Stimulated activated memory B cell treated with anti-CD40 and anti-IgM and Interleukin-4, amounts not matched to agents 10 μg/mL and 1 μg/mL and 100 μg/mL, for 72 hours (primary cell): Measurements from ENCODE around the gene KIAA1614.

Experiments used
- ATAC-seq: fragments of 150-1000 bp; cut with Tn5 transposase; 2 replicates; pipeline ENCODE4 v1.10.0; 2021
- H3K27ac Mint-ChIP-seq: one replicate; pipeline ENCODE4 v1.8.0; 2022; ENCODE audit warnings: mild to moderate bottlenecking, mixed read lengths
- H3K27me3 Mint-ChIP-seq: one replicate; pipeline ENCODE4 v1.8.0; 2022; ENCODE audit warnings: mixed read lengths
- H3K36me3 Mint-ChIP-seq: one replicate; pipeline ENCODE4 v1.8.0; 2022; ENCODE audit warnings: mixed read lengths
- H3K4me1 Mint-ChIP-seq: one replicate; pipeline ENCODE4 v1.8.0; 2022; ENCODE audit warnings: mixed read lengths
- H3K4me3 Mint-ChIP-seq: one replicate; pipeline ENCODE4 v1.8.0; 2022; ENCODE audit warnings: mild to moderate bottlenecking, moderate library complexity, mixed read lengths
- H3K9me3 Mint-ChIP-seq: one replicate; pipeline ENCODE4 v1.8.0; 2022; ENCODE audit warnings: mixed read lengths

The KIAA1614 gene

DNA sequence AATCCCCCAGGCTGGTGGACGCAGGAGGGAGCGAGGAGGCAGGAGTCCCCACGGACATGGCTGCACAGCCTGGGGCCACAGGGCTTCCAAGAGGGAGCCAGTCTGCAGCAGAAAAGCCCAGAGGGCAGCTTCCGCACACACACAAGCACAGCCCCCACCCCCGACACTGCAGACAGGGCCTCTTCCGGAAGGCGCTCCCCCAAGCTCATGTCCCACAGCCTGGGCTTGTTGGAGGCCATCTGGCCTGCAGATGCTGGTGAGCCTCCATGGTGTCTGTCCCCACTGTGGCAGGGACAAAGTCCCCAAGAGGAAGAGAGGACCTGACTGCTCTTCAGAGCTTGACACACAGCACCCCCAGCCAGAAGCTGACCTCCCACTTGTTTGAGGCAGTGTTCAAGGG lies 13.4 kb upstream of the KIAA1614 start:
- no peak for ATAC-seq
- Mint-ChIP-seq H3K4me1 (no peaks in the 10 kb centered on the region), H3K27ac (no peak overlapping the region), H3K4me3 (no peak overlapping the region), H3K27me3 (peaks cover 23% of the 10 kb centered on the region), H3K36me3 (peaks cover 6% of the 10 kb centered on the region), H3K9me3 (peaks cover 3% of the 10 kb centered on the region)

DNA sequence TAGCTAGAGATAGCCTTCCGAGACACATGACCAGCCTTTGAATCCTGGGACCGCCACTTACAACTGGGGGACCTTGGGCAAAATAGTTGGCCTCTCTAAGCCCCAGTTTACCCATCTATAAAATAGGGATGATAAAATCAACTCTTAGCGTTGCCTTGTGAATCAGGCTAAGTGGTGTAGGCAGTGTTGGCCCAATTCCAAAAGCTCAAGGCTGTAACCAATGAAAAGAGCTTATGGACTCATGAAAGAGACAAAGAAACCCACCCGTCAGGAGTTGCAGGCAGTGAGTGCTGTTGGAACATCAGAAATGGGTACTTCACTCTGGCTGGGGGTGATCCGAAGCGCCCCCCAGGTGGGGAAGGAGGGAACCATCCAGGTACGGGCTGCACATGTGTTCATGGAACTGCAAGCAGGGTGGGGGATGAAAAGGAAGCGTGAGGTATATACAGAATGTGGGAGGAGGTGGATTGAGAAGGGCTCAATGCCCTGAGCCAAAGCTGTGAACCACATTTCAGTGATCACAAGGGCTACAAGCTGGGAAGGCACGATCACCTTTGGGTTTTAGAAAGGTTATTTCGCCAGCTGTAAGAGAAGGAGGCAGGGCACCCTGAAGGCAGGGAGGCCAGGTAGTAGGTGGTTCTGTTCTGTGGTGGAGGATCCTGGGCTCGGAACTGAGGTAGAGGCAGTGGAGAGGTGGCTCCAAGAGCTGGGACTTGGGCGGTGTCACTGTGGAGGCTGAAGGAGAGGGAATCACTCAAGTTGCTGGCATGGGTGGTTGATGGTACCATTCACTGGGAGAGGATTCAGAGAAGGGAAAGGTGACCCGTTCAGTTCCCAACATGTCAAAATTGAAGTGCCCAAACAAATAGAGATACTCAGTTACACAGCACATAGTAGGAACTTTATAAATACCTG lies 11.4 kb upstream of the KIAA1614 start:
- H3K9me3 Mint-ChIP-seq = peaks cover 6% of the 10 kb centered on the region
- H3K4me3 Mint-ChIP-seq = no peak overlapping the region
- H3K27ac Mint-ChIP-seq = no peak overlapping the region
- H3K36me3 Mint-ChIP-seq = peaks cover 6% of the 10 kb centered on the region
- no peak for ATAC-seq
- H3K27me3 Mint-ChIP-seq = peaks cover 24% of the 10 kb centered on the region
- H3K4me1 Mint-ChIP-seq = no peaks in the 10 kb centered on the region

DNA sequence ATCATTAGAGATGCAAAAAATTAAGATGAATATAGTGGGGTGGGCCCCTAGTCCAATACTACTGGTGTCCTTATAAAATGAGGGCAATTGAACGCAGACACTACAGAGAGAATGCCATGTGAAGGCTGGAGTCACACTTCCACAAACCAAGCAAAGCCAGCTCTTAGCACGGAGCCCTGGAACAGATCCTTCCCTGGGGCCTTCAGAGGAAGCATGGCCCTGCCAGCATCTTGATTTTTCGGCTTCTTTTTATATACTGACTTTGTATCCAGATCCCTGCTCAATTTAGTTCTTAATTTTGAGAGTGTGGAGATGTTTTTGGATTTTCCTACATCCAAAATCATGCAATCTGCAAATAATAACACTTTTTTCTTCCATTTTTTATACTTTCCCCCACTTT lies 10.2 kb upstream of the KIAA1614 start:
- Mint-ChIP-seq H3K4me1 (no peaks in the 10 kb centered on the region), H3K4me3 (no peak overlapping the region), H3K27ac (no peak overlapping the region), H3K36me3 (peaks cover 6% of the 10 kb centered on the region), H3K27me3 (peaks cover 36% of the 10 kb centered on the region), H3K9me3 (peaks cover 3% of the 10 kb centered on the region)
- ATAC-seq = no peak

DNA sequence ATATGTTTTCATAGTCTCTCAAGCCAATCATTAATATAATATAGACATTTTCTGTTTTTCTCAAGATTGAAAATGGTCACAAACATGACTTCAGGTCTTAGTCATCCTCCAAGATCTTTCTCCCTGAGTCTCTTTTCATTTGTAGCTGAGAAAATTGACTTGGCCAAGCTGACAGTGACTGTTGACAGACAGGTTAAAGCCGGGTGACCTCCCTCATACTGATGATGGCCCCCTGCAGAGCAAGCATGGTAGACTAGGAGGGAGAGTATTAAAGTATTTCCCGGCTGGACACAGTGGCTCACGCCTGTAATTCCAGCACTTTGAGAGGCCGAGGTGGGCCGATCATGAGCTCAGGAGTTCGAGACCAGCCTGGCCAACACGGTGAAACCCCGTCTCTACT lies 6.8 kb upstream of the KIAA1614 start:
- peaks cover 30% of the 10 kb centered on the region for H3K27me3 Mint-ChIP-seq
- no peak for ATAC-seq

DNA sequence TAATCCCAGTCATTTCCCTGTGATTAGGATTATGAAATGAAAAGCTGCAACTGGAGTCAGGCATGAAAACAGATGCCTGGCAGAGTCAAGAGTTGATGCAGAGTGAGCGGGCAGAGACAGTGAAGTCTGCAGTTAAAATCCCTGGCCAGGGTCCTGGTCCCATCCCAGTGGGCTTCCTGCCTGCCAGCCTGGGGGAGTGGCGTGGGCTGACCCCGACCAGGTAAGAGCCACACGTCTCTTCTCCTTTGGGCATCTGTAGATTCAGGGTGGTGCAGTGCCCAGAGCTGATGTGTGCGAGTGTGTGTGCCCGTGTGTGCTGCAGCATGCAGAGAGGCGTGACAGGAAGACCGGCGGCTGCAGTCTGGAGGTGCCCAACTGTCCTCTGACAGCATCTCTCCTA lies 6.2 kb upstream of the KIAA1614 start:
- no peak for ATAC-seq
- H3K27me3 Mint-ChIP-seq = peaks cover 30% of the 10 kb centered on the region
- peaks cover 6% of the 10 kb centered on the region for H3K36me3 Mint-ChIP-seq
- no peak overlapping the region for H3K27ac Mint-ChIP-seq
- H3K4me3 Mint-ChIP-seq = no peak overlapping the region
- peaks cover 7% of the 10 kb centered on the region for H3K4me1 Mint-ChIP-seq
- H3K9me3 Mint-ChIP-seq = peaks cover 3% of the 10 kb centered on the region

More for the DNA sequence above, 6.8 kb upstream of the KIAA1614 start:
- no peak overlapping the region for H3K4me3 Mint-ChIP-seq
- no peak overlapping the region for H3K27ac Mint-ChIP-seq
- H3K9me3 Mint-ChIP-seq = peaks cover 3% of the 10 kb centered on the region
- peaks cover 6% of the 10 kb centered on the region for H3K36me3 Mint-ChIP-seq
- peaks cover 7% of the 10 kb centered on the region for H3K4me1 Mint-ChIP-seq

DNA sequence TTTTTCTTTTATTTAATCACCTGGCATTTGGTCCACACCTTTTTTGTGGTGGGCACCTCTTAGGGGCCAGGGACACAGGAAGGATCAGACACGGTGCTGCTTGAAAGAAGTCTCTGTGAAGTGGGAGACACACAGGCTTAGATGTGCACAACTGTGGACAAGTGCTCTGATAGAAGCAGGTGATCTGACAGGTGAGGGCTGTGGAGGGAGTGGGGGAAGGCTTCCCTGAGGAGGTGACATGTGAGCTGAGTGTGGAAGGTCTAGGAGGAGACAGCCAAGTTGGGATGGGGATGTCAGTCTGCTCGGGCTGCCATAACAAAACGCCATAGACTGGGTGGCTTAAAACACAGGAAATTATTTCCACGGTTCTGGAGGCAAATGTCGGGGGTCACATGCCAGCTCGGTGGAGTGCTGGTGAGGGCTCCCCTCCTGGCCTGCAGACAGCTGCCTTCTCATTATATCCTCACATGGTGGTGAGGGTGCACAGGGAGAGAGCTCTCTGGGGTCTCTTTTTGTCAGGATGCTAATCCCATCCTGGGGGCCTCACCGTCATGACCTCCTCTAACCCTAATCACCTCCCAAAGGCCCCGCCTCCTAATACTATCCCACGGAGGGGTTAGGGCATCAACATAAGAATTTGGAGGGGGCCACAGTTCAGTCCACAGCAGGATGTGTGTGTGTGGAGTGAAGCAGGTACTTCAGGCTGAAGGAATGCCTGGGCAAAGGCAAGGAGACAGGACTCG lies 5.2 kb upstream of the KIAA1614 start:
- ATAC-seq = no peak
- Mint-ChIP-seq H3K4me3 (no peak overlapping the region), H3K36me3 (peaks cover 6% of the 10 kb centered on the region), H3K27ac (no peak overlapping the region), H3K4me1 (peaks cover 7% of the 10 kb centered on the region), H3K27me3 (peaks cover 32% of the 10 kb centered on the region), H3K9me3 (peaks cover 3% of the 10 kb centered on the region)

DNA sequence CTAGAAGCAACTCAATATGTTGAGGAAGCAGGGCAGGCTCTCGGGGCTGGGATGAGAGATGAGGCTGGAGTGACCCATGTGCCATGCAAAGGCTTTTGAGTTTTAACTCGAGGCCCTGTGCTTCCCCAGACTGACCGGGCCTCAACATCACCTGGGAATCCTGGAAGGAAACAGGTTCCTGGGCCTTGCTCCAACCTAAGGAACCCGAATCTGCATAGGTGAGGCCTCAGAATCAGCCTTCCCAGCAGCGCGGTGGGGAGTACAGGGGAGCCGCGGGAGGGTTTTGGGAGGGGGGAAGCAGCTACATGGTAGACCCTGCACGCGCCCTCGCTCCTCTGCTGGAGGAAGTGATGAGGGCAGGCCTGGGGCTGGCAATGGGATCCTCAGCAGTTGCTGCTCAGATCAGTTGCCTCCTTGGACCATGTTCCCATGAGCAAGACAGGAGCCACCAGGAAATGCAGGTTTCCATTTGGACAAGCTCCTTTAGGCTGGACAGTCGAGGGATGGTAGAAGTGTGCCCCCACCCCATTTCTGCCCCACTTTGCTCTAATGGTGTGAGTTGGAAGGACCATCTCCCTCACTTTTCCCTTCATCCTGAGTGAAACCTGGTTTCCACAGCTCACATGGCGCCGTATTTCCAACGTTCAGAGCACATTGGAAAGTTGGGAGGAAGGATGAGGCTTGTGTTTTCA lies 4.5 kb upstream of the KIAA1614 start:
- Mint-ChIP-seq H3K9me3 (peaks cover 3% of the 10 kb centered on the region), H3K27me3 (peaks cover 34% of the 10 kb centered on the region), H3K27ac (no peak overlapping the region), H3K4me3 (no peak overlapping the region), H3K4me1 (peaks cover 7% of the 10 kb centered on the region), H3K36me3 (peaks cover 6% of the 10 kb centered on the region)
- no peak for ATAC-seq

DNA sequence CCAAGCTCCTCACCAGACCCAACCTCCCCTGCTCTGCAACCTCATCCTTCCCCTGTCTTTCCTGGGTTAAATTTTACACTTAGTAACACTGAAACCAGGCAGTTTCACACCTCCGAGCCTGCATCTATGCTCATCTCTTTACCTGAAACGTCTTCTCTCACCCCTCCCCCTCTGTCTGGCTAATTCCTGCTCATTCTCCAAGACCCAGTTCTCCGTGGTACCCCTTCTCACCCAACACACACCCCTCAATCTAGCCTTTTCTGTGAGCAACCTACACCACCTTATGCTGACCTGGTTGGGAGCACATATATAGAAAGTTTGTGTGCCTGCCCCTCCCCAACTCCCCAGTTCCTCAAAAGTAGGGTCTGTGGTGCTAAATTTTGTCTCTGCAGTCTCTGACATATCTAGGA lies 3.7 kb upstream of the KIAA1614 start:
- no peak overlapping the region for H3K27ac Mint-ChIP-seq
- H3K36me3 Mint-ChIP-seq = peaks cover 6% of the 10 kb centered on the region
- ATAC-seq = no peak
- peaks cover 42% of the 10 kb centered on the region for H3K27me3 Mint-ChIP-seq
- no peak overlapping the region for H3K4me3 Mint-ChIP-seq
- H3K4me1 Mint-ChIP-seq = peaks cover 7% of the 10 kb centered on the region
- peaks cover 3% of the 10 kb centered on the region for H3K9me3 Mint-ChIP-seq

DNA sequence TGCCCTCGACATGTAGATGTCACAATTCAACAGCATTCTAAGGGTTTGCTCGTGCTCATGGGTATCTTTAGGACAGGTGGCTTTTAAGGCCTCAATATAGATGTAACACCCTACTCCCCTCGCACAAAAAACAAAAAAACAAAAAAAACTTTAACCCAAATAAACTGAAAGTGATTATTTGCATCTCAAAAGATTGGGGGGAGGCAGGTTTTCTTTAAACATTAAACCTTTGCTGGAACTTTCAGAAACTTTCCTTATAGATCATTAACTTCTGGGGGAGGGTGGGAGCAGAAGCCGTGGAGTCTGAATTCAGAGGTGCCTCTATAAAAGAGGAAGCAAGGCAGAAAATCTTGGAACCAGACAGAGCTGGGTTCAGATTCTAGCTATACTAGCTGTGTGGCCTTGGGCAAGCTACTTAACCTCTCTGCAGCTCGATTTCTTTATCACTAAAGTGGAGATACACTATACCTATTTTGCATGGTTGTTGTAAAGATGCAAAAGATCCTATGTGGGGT lies 3.2 kb upstream of the KIAA1614 start:
- Mint-ChIP-seq H3K9me3 (peaks cover 1% of the 10 kb centered on the region), H3K36me3 (peaks cover 3% of the 10 kb centered on the region), H3K27me3 (peaks cover 47% of the 10 kb centered on the region), H3K4me3 (no peak overlapping the region), H3K4me1 (peaks cover 7% of the 10 kb centered on the region), H3K27ac (no peak overlapping the region)
- ATAC-seq = no peak

DNA sequence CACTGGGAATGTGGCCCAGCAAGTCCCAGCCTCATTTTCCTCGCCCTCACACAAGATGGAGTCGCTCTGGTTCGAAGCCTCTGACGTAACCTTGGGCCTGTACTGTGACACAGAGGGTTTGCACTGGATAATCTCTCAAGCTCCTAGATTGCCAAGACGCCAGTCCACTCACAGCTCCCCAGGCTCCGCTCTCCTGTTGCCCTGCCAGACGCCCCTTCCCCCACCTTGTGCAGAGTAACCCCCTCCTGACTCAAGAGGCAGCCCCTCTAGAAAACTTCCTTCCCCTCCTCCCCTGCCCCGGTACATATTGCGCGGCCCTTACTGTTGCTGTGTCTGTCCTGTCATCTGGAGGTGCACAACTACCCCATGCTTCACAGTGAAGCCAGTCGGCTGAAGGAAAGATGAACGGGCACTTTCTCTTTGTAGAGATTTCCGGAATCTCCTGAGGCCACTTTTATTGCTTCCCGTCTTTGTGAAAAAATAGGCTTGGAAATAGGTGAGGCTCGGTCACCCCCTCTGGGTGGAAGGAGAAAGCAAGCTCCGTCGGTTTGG lies 981 bp upstream of the KIAA1614 start:
- H3K4me1 Mint-ChIP-seq = peaks cover 7% of the 10 kb centered on the region

DNA sequence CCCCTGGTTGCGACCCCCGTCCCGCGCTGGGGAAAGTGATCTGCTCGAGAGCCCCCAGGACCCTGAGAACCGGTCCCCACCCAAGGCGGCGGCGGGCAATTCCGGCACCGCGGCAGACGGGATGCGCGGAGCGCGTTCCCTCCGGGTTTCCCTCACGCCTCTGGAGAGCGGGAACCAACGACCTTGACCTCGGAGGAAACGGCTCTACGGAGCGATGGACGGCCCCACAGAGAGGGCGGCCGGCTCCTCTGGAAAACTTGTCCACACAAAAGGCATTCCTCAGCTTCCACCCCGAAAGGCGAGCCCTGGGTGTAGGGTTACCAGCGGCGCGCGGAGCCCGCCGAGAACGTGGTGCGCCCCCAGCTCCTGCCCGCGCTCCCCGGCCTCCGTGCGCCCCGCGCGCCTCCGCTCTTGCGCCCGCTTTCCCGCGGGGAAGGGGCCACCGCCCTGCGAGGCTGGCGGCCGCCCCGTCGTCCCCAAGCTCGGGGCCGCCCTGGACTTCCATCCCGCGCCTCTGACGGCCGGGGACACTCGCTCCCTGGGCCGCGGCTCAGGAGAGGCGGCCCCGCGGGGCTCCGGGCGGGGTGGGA lies 391 bp upstream of the KIAA1614 start:
- peak; percentile 3 for ATAC-seq
- Mint-ChIP-seq H3K27me3 (peaks cover 58% of the 10 kb centered on the region), H3K4me3 (peak overlapping the region; percentile 23), H3K9me3 (no peaks in the 10 kb centered on the region), H3K36me3 (no peaks in the 10 kb centered on the region), H3K4me1 (peaks cover 7% of the 10 kb centered on the region), H3K27ac (no peak overlapping the region)

More for the DNA sequence above, 981 bp upstream of the KIAA1614 start:
- H3K4me3 Mint-ChIP-seq = peak overlapping the region; percentile 23
- ATAC-seq = no peak
- H3K36me3 Mint-ChIP-seq = no peaks in the 10 kb centered on the region
- no peaks in the 10 kb centered on the region for H3K9me3 Mint-ChIP-seq
- H3K27ac Mint-ChIP-seq = no peak overlapping the region
- peaks cover 64% of the 10 kb centered on the region for H3K27me3 Mint-ChIP-seq

DNA sequence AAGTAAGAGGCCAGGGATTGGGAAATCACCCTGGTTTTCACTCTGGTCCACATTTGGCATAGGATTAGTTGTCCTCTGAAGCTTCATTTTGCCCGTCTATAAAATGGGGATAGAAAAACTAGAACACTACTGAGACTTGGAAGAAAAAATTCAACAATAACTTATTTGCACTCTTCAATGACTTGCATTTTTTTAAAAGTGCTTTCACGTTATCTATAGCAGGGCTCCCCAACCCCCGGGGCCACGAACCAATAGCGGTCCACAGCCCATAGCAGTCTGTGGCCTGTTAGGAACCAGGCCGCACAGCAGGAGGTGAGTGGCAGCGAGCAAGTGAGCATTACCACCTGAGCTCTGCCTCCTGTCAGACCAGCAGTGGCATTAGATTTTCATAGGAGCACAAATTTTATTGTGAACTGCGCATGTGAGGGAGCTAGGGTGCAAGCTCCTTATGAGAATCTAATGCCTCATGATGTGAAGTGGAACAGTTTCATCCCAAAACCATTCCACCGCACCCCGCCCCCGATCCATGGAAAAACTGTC lies 2.8 kb downstream of the KIAA1614 start:
- H3K27me3 Mint-ChIP-seq = peaks cover 52% of the 10 kb centered on the region
- H3K4me1 Mint-ChIP-seq = no peaks in the 10 kb centered on the region
- ATAC-seq = no peak
- no peak overlapping the region for H3K27ac Mint-ChIP-seq
- no peaks in the 10 kb centered on the region for H3K36me3 Mint-ChIP-seq
- H3K9me3 Mint-ChIP-seq = no peaks in the 10 kb centered on the region
- H3K4me3 Mint-ChIP-seq = no peak overlapping the region

DNA sequence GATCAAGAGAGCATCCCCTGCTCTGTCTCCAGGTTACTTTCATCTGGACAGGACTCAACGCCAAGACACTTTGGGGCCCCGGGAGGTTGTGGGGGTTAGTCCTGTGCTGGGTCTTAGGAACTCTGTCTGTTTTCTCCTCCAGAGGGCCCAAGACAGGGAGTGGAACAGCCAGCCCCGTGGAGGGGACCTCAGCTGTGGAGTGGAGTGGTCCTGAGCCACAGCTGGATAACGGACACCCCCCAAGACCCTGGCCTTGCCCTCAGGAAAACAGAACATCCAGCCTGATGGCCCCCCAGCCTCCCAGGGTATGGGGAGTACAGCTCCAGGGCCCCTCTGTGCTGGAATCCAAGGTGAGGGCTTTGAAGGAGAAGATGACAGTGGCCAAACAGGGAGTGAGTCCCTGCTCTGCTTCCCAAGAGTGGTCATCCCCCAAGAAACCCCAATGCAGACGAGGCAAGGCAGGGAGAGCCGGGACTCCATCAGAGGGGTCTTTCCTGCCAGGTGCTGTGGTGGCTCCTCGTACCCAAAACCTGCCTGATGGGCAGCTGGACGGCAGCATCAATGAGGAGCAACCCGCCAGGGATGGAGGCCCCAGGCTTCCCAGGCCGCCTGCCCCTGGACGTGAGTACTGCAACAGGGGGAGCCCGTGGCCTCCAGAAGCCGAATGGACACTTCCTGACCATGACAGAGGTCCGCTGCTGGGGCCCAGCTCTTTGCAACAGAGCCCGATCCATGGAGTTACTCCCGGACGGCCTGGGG lies 3.5 kb downstream of the KIAA1614 start:
- Mint-ChIP-seq H3K27me3 (peaks cover 51% of the 10 kb centered on the region), H3K9me3 (no peaks in the 10 kb centered on the region), H3K4me3 (no peak overlapping the region), H3K4me1 (no peaks in the 10 kb centered on the region), H3K36me3 (no peaks in the 10 kb centered on the region), H3K27ac (no peak overlapping the region)
- ATAC-seq = no peak

DNA sequence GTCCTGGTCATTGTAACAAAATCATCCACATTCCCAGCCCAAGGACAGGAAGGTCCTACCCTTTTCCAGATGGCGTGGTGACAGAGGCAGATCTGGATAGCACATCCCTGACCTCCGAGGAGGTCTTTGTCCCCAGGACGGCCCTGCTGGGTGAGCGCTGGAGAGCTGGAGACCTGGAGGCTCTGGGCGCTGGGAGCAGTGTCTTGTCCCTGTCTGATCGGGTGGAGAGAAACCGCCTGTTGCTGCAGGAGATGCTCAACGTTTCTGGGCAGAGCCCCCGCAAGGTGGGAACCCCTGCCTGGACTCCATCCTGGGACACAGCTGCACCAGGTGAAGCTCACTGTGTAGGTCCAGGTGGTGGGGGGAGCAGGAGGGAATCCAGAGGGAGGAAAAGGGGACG lies 4.1 kb downstream of the KIAA1614 start:
- H3K4me3 Mint-ChIP-seq = no peak overlapping the region
- no peaks in the 10 kb centered on the region for H3K9me3 Mint-ChIP-seq
- ATAC-seq = no peak
- no peaks in the 10 kb centered on the region for H3K4me1 Mint-ChIP-seq
- H3K27ac Mint-ChIP-seq = no peak overlapping the region
- H3K36me3 Mint-ChIP-seq = no peaks in the 10 kb centered on the region
- H3K27me3 Mint-ChIP-seq = peaks cover 51% of the 10 kb centered on the region
